NT2/D1 (cell line): ENCODE results near the gene OR2T34.
"Not testable (repeated sequence)": the region's sequence is repeated elsewhere in the genome, so short reads cannot be mapped to it uniquely, and the experiment has no call there.

ENCODE experiments used
- SUZ12 ChIP-seq: IDR thresholded peaks from 2 replicates; pipeline ENCODE4 v1.6.1; 2011; ENCODE audit not compliant: insufficient read length, insufficient read depth; ENCODE audit errors: extremely low read depth
- ZNF274 ChIP-seq: IDR thresholded peaks from 2 replicates; pipeline ENCODE4 v1.6.1; 2011; ENCODE audit warnings: mild to moderate bottlenecking, low read depth, low read length

- not testable (repeated sequence) for TF ChIP-seq SUZ12, ZNF274
Measured at GRCh38 chr1:248570811-248571210, 3.7 kb downstream of the OR2T34 start.
